Trophoblast cell (in vitro differentiated cells and primary cell): ENCODE data around the gene SMTNL2.

Source experiments
- DNase-seq, 2 donors: peaks; one replicate each; pipeline ENCODE4 v3.0.0-alpha.2; 2016
- H2AFZ ChIP-seq: 2 replicates; pipeline ENCODE4 v1.6.1; 2013; ENCODE audit warnings: low read length, moderate library complexity, mild to moderate bottlenecking; ENCODE audit not compliant: insufficient read depth, poor library complexity
- H2AK5ac ChIP-seq: 2 replicates; pipeline ENCODE4 v1.6.1; 2013; ENCODE audit warnings: mild to moderate bottlenecking, low read length
- H2BK120ac ChIP-seq: 2 replicates; pipeline ENCODE4 v1.6.1; 2013; ENCODE audit warnings: low read length, mild to moderate bottlenecking, moderate library complexity; ENCODE audit not compliant: insufficient read depth, poor library complexity
- H2BK12ac ChIP-seq: 2 replicates; pipeline ENCODE4 v1.6.1; 2013; ENCODE audit warnings: mild to moderate bottlenecking, low read length, moderate library complexity
- H2BK5ac ChIP-seq: 2 replicates; pipeline ENCODE4 v1.6.1; 2013; ENCODE audit warnings: low read length, low read depth, moderate library complexity, mild to moderate bottlenecking; ENCODE audit not compliant: poor library complexity
- H3K14ac ChIP-seq: 2 replicates; pipeline ENCODE4 v1.6.1; 2013; ENCODE audit warnings: mild to moderate bottlenecking, low read length
- H3K18ac ChIP-seq: 2 replicates; pipeline ENCODE4 v1.6.1; 2013; ENCODE audit warnings: mild to moderate bottlenecking, low read length
- H3K23ac ChIP-seq: 2 replicates; pipeline ENCODE4 v1.6.1; 2013; ENCODE audit warnings: low read length
- H3K27ac ChIP-seq: 2 replicates; pipeline ENCODE4 v1.5.1; 2013; ENCODE audit warnings: low read depth, mild to moderate bottlenecking, inconsistent platforms, low read length, moderate library complexity
- H3K27me3 ChIP-seq: 2 replicates; pipeline ENCODE4 v1.6.1; 2013; ENCODE audit warnings: inconsistent platforms, mild to moderate bottlenecking, low read length, moderate library complexity; ENCODE audit not compliant: insufficient read depth
- H3K36me3 ChIP-seq, 2 experiments: 1 replicate in 1 of 2; 2 replicates in 1 of 2; pipeline ENCODE4 v1.6.1; 2013; ENCODE audit warnings: low read length in 2 of 2, mild to moderate bottlenecking in 2 of 2, moderate library complexity in 1 of 2; ENCODE audit not compliant: insufficient read depth in 2 of 2, control insufficient read depth in 1 of 2
- H3K4ac ChIP-seq: 2 replicates; pipeline ENCODE4 v1.6.1; 2013; ENCODE audit warnings: low read depth, mild to moderate bottlenecking, low read length, moderate library complexity
- H3K4me1 ChIP-seq, 2 experiments: 1 replicate in 1 of 2; 2 replicates in 1 of 2; pipeline ENCODE4 v1.6.1; 2013; ENCODE audit warnings: low read length in 2 of 2, mild to moderate bottlenecking in 2 of 2, moderate library complexity in 1 of 2; ENCODE audit not compliant: insufficient read depth in 2 of 2, control insufficient read depth in 1 of 2
- H3K4me2 ChIP-seq: 2 replicates; pipeline ENCODE4 v1.6.1; 2013; ENCODE audit warnings: inconsistent platforms, mild to moderate bottlenecking, low read length, moderate library complexity
- H3K4me3 ChIP-seq: 2 replicates; pipeline ENCODE4 v1.5.1; 2013; ENCODE audit warnings: mild to moderate bottlenecking, low read depth, low read length, inconsistent platforms
- H3K79me1 ChIP-seq: one replicate; pipeline ENCODE4 v1.6.1; 2013; ENCODE audit warnings: low read length
- H3K79me2 ChIP-seq: 2 replicates; pipeline ENCODE4 v1.6.1; 2013; ENCODE audit warnings: low read length, mild to moderate bottlenecking; ENCODE audit not compliant: control insufficient read depth, insufficient read depth, poor library complexity
- H3K9ac ChIP-seq: 2 replicates; pipeline ENCODE4 v1.6.1; 2013; ENCODE audit warnings: mild to moderate bottlenecking, low read length
- H3K9me3 ChIP-seq: 2 replicates; pipeline ENCODE4 v1.6.1; 2013; ENCODE audit warnings: low read depth, mild to moderate bottlenecking, control low read depth, inconsistent platforms, low read length; ENCODE audit not compliant: insufficient read depth
- H4K12ac ChIP-seq: 2 replicates; pipeline ENCODE4 v1.6.1; 2013; ENCODE audit warnings: low read depth, mild to moderate bottlenecking, low read length, moderate library complexity
- H4K8ac ChIP-seq: 2 replicates; pipeline ENCODE4 v1.6.1; 2013; ENCODE audit warnings: low read depth, mild to moderate bottlenecking, low read length, moderate library complexity
- H4K91ac ChIP-seq: one replicate; pipeline ENCODE4 v1.6.1; 2013; ENCODE audit warnings: low read depth, mild to moderate bottlenecking, low read length, moderate library complexity
- WGBS: extraction: QIAGEN DNeasy Blood & Tissue Kit; methylation state at CpG from one replicate; pipeline ENCODE4 v1.1.7; 2013; ENCODE audit warnings: missing lambda C conversion rate; ENCODE audit not compliant: insufficient read length, insufficient coverage; ENCODE audit errors: extremely low coverage; 5-methylcytosine and 5-hydroxymethylcytosine counted together

The SMTNL2 gene

GRCh38 chr17:4548721-4549531 is 35.4 kb upstream of the SMTNL2 start:
- no peak overlapping the region for H2BK5ac ChIP-seq
- H3K79me1 ChIP-seq: no peaks in the 10 kb centered on the region
- no peaks in the 10 kb centered on the region for H3K79me2 ChIP-seq
- no peak overlapping the region for H3K18ac ChIP-seq
- no peak for DNase-seq
- no peak overlapping the region for H3K4me2 ChIP-seq
- no peak overlapping the region for H3K27ac ChIP-seq
- no peak overlapping the region for H2AFZ ChIP-seq
- peaks cover 62 to 65% of the 10 kb centered on the region in 2 experiments for H3K36me3 ChIP-seq
- peaks cover 2 to 14% of the 10 kb centered on the region in 2 experiments for H3K4me1 ChIP-seq
- H3K4me3 ChIP-seq: no peak overlapping the region
- no peak overlapping the region for H4K91ac ChIP-seq
- no peak overlapping the region for H3K4ac ChIP-seq
- no peak overlapping the region for H4K12ac ChIP-seq
- no peak overlapping the region for H3K9ac ChIP-seq
- no CpG with 5 or more reads among the region's 24 CpGs for WGBS
- H2BK120ac ChIP-seq: no peak overlapping the region
- H2AK5ac ChIP-seq: no peak overlapping the region
- no peaks in the 10 kb centered on the region for H3K27me3 ChIP-seq
- H3K14ac ChIP-seq: no peak overlapping the region
- no peak overlapping the region for H4K8ac ChIP-seq
- no peak overlapping the region for H3K23ac ChIP-seq
- H2BK12ac ChIP-seq: no peak overlapping the region
- H3K9me3 ChIP-seq: peaks cover 2% of the 10 kb centered on the region

- Histone ChIP-seq H3K9ac (no peak overlapping the region), H2AK5ac (no peak overlapping the region), H3K79me1 (peaks cover 3% of the 10 kb centered on the region), H3K27me3 (no peaks in the 10 kb centered on the region), H3K4me1 (peaks cover 12 to 24% of the 10 kb centered on the region in 2 experiments), H3K27ac (no peak overlapping the region), H3K4me2 (no peak overlapping the region), H3K18ac (no peak overlapping the region), H3K36me3 (peaks cover 60 to 62% of the 10 kb centered on the region in 2 experiments), H4K12ac (no peak overlapping the region), H3K4ac (no peak overlapping the region), H3K79me2 (peaks cover 5% of the 10 kb centered on the region), H3K23ac (no peak overlapping the region), H3K14ac (no peak overlapping the region), H2BK120ac (no peak overlapping the region), H4K91ac (no peak overlapping the region), H4K8ac (no peak overlapping the region), H2BK5ac (no peak overlapping the region), H2AFZ (no peak overlapping the region), H3K4me3 (no peak overlapping the region), H3K9me3 (peaks cover 2% of the 10 kb centered on the region), H2BK12ac (no peak overlapping the region)
- WGBS: no CpG with 5 or more reads among the region's 25 CpGs
- no peak for DNase-seq
Observed at GRCh38 chr17:4549781-4550533, 34.4 kb upstream of the SMTNL2 start.

GRCh38 chr17:4550534-4551039 is 33.7 kb upstream of the SMTNL2 start:
- Histone ChIP-seq H2AK5ac (no peak overlapping the region), H3K27ac (no peak overlapping the region), H3K79me1 (peaks cover 7% of the 10 kb centered on the region), H3K4ac (no peak overlapping the region), H4K91ac (no peak overlapping the region), H3K79me2 (peaks cover 8% of the 10 kb centered on the region), H3K9ac (no peak overlapping the region), H3K9me3 (peaks cover 2% of the 10 kb centered on the region), H2AFZ (no peak overlapping the region), H2BK5ac (no peak overlapping the region), H4K12ac (no peak overlapping the region), H3K23ac (no peak overlapping the region), H3K14ac (no peak overlapping the region), H3K4me2 (no peak overlapping the region), H4K8ac (no peak overlapping the region), H2BK120ac (no peak overlapping the region), H3K4me3 (peak overlapping the region; percentile 19), H2BK12ac (no peak overlapping the region), H3K18ac (no peak overlapping the region), H3K36me3 (peaks cover 55 to 56% of the 10 kb centered on the region in 2 experiments), H3K27me3 (no peaks in the 10 kb centered on the region), H3K4me1 (peaks cover 12 to 23% of the 10 kb centered on the region in 2 experiments)
- no CpG with 5 or more reads among the region's 16 CpGs for WGBS
- no peak for DNase-seq

GRCh38 chr17:4551141-4551540 is 33.2 kb upstream of the SMTNL2 start:
- H3K4me1 ChIP-seq: peaks cover 17 to 27% of the 10 kb centered on the region in 2 experiments
- H3K79me2 ChIP-seq: peaks cover 8% of the 10 kb centered on the region
- peaks cover 8% of the 10 kb centered on the region for H3K79me1 ChIP-seq
- no peak overlapping the region for H4K12ac ChIP-seq
- H2BK120ac ChIP-seq: no peak overlapping the region
- H3K4ac ChIP-seq: no peak overlapping the region
- no peak overlapping the region for H2BK5ac ChIP-seq
- no peak overlapping the region for H3K4me3 ChIP-seq
- H2BK12ac ChIP-seq: no peak overlapping the region
- no peak overlapping the region for H3K18ac ChIP-seq
- no peak overlapping the region for H4K8ac ChIP-seq
- peaks cover 55 to 56% of the 10 kb centered on the region in 2 experiments for H3K36me3 ChIP-seq
- no peak overlapping the region for H4K91ac ChIP-seq
- DNase-seq: no peak
- H3K9ac ChIP-seq: no peak overlapping the region
- H3K9me3 ChIP-seq: peaks cover 2% of the 10 kb centered on the region
- H3K27ac ChIP-seq: no peak overlapping the region
- H3K4me2 ChIP-seq: no peak overlapping the region
- no peak overlapping the region for H3K23ac ChIP-seq
- no peaks in the 10 kb centered on the region for H3K27me3 ChIP-seq
- H3K14ac ChIP-seq: no peak overlapping the region
- no CpG with 5 or more reads among the region's 8 CpGs for WGBS
- H2AK5ac ChIP-seq: no peak overlapping the region
- no peak overlapping the region for H2AFZ ChIP-seq
